GM12872 (cell line): ENCODE measurements around the gene PUM1.

Experiments used
- CTCF ChIP-seq: IDR thresholded peaks from 3 replicates; pipeline ENCODE4 v1.5.1; 2011; ENCODE audit warnings: low read depth, mild to moderate bottlenecking, low read length, moderate library complexity; ENCODE audit not compliant: insufficient read depth

Gene PUM1

GRCh38 chr1:30968220-30968971, 97.1 kb downstream of the PUM1 start:
- no peak for TF ChIP-seq CTCF

- no peak for TF ChIP-seq CTCF
These were observed 98.7 kb downstream of the PUM1 start for GRCh38 chr1:30966690-30967369.

- TF ChIP-seq CTCF, result no peak
These were observed 99.5 kb downstream of the PUM1 start for GRCh38 chr1:30965924-30966599.

GRCh38 chr1:30964706-30965105, 100.8 kb downstream of the PUM1 start:
- no peak for TF ChIP-seq CTCF

GRCh38 chr1:30962609-30963508, 102.7 kb downstream of the PUM1 start:
- TF ChIP-seq CTCF, result no peak

GRCh38 chr1:30957560-30958222, 107.8 kb downstream of the PUM1 start:
- no peak for TF ChIP-seq CTCF
